Activated T-cell treated with anti-CD3 and anti-CD28 coated beads for 1 hour (primary cell): ENCODE results near the gene AGPAT1.
"Not testable (repeated sequence)": the region's sequence is repeated elsewhere in the genome, so short reads cannot be mapped to it uniquely, and the experiment has no call there.

Source experiments
- DNase-seq: peaks from one replicate; pipeline ENCODE4 v3.0.0-alpha.2; 2020; ENCODE audit warnings: low read depth

AGPAT1 gene

DNA sequence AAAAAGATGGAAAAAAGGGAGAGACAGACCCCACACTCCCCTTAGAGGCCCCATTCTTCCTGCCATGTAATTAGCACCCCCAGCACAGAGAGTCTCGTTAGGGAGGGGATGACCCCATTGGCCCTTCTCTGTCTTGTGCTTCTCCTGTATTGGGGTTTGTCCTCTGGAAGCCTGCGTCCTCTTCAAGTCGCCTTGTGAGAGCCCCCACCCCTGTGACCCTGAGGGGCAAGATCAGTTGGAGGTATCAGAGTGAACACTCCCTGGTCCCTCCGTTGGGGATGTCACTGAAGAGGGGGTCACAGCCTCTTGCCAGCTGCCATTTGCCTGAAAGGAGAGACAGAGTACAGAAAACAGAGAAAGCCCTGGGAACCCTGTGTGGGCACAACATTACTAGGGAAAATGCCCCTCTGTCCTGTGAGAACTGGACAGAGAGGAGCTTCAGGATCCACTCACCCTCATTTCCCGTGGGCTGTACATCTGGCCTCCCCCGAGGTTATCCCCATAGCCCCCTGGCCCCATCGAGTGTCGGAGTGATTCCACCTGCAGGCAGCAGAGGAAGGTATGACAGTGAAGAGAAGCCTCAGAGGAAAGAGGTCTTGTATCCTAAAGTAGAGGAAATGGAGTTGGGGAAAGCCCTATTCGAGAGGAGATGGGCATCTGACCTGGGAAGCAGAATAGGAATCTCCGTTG is 10.4 kb upstream of the AGPAT1 start:
- DNase-seq = not testable (repeated sequence)

DNA sequence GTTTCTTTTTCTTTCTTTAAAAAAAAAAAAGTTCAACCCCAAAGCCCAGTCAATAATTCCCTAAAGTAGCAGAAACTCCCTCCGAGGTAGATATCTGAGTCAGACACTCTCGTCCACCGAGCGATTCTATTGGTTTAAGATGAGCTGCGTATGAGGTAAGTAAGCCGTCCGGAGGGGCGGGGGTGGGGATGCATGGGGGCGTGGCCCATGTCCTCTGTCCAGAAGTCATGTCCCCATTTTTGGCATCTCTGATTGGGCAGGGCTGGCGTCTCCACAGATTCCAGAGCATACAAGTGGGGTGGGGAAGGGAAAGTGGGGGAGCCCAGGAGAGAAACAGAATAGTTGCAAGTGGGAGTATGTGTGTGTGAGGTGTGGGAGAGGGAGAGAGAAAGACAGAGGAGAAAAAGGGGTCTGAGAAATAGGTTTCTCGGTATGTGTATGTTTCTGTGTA is 9.8 kb upstream of the AGPAT1 start:
- not testable (repeated sequence) for DNase-seq

DNA sequence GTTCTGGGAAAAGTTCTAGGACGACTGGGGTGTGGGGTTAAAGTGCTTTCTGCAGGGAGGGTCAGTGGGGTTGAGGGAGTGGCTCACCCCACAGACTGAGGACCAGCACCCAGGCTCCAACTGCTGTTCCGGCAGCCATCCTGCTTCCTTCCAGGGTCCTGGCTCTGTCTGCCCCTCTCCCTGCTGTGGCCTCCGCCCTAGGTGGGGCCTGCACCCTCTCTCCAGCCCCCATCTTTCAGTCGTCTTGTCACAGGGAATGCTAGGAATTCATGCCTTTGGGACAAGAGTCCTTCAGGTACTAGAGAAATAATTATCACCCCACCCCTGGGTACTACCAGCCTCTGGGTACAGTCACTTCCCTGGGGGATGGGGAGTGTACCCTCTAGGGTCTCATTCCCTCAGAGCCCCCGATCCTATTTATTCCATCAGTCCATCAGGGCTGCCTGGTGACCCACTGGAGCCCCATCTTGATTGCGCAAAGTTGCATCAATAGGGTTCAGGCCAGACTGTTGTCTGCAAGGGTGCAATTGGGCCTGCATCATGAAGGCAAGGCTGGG is 8.3 kb upstream of the AGPAT1 start, which contains the start of gene AGER:
Gene AGER, minus strand, starts transcription at position 170 of the 557 bp plus-strand sequence. Its CDS starts 31 bp downstream, at position 139.
- DNase-seq = no peak

DNA sequence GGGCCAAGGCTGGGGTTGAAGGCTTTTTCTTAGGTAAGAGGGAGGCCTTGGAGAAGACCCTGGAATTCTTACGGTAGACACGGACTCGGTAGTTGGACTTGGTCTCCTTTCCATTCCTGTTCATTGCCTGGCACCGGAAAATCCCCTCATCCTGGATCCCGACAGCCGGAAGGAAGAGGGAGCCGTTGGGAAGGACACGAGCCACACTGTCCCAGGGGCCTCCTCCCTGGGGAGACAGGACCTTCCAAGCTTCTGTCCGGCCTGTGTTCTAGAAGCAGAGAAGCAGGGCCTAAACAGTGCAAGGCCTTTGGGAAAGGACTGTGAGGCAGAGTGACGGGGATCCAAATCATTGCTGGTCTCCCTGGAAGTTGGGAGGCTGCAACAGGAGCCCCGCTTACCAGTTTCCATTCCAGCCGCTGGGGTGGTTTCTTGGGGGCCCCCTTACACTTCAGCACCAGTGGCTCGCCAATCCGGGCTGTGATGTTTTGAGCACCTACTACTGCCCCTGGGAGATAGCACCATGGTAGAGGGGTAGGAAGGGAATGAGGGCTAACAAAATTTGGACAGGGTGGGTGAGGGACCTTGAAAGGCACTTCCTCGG is 7.7 kb upstream of the AGPAT1 start:
- DNase-seq = no peak

DNA sequence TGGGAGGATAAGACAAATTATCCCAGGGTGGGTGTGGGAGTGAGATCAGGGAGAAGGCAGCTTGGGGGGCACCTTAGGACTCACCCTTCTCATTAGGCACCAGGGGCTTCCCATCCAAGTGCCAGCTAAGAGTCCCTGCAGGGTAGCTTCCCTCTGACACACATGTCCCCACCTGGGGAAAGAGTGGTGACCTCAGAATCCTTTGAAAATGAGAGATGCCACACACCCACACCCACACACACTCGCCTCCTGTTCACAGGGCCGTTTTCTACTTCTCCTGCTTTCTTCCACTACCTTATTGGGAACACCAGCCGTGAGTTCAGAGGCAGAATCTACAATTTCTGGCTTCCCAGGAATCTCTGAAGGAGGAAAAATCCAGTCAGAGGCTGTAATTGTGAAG is 7.1 kb upstream of the AGPAT1 start:
- no peak for DNase-seq

DNA sequence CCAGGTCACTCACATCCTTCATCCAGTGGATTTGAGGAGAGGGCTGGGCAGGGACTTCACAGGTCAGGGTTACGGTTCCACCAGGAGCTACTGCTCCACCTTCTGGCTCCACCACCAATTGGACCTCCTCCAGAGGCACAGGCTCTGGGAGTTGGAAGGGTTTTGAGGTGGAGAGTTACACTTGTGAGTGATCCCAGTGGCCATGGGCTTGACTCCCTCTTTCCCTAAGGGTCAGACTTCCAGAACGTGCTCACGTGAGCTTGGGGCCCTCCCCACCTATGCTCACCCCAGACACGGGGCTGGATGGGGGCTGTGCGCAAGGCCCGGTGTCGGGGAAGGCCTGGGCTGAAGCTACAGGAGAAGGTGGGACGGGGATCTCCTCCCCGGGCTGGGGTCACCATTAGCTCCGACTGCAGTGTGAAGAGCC is 6.7 kb upstream of the AGPAT1 start:
- DNase-seq = no peak

DNA sequence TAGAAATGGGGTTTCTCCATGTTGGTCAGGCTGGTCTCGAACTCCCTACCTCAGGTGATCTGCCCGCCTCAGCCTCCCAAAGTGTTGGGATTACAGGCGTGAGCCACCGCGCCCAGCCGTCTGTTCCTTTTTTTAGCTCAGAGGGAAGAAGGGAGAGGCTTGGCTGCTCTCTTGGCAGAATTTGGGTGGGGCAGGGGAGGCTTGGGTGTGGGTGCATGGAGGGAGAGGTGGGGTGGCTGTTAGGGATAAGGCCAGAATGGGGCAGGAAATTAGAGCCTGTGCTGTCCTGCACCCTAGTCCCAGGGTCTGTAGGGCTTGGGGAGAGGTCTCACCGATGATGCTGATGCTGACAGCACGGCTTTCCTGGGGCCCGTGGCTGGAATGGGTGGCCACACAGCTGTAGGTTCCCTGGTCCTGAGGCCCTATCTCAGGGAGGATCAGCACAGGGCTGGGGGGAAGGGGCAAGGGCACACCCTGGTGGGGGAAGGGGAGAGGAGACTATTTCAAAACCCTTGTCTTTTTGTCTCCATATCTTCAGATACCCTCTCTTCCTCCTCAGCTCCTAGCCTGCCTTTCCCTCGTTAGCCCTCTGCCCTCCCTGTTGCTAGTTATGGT is 6.1 kb upstream of the AGPAT1 start:
- DNase-seq = no peak

DNA sequence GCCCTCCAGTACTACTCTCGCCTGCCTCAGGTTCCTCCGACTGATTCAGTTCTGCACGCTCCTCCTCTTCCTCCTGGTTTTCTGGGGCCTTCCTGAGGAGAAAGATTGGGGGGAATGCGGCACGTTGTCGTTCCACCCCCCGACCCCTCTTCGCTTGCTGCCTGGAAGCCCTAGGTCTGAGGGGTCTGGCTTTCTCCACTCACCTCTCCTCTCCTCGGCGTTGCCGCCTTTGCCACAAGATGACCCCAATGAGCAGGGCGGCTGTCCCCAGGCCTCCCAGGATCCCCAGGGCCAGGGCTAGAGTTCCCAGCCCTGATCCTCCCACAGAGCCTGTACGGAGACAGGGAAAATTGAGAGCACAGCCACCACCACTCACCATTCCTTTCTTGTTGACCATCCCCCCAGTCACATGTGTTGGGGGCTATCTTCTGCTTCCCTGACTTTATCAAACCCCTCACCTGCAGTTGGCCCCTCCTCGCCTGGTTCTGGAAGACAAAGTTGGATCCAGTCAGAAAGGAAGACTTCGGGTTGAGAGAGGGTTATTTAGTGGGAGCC is 5.3 kb upstream of the AGPAT1 start:
- DNase-seq = no peak

DNA sequence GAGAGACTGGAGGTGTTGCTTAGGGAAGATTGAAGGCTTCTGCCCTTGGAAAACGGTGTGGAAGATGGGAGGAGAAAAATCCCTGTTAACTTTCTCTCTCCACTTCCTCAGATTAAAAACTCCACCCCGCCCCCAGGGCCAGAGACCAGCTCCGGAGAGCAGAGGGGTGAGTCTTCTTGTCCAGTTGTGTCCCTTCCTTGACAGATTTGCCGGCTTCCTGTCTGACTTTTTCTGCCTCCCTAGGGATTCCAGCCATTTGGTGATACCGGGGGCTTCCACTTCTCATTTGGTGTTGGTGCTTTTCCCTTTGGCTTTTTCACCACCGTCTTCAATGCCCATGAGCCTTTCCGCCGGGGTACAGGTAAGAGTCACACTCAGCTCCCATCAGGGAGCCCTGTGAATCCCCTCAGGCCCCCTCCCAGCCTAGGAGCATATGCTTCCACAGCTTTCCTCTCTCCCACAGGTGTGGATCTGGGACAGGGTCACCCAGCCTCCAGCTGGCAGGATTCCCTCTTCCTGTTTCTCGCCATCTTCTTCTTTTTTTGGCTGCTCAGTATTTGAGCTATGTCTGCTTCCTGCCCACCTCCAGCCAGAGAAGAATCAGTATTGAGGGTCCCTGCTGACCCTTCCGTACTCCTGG is 4.0 kb upstream of the AGPAT1 start:
- no peak for DNase-seq

DNA sequence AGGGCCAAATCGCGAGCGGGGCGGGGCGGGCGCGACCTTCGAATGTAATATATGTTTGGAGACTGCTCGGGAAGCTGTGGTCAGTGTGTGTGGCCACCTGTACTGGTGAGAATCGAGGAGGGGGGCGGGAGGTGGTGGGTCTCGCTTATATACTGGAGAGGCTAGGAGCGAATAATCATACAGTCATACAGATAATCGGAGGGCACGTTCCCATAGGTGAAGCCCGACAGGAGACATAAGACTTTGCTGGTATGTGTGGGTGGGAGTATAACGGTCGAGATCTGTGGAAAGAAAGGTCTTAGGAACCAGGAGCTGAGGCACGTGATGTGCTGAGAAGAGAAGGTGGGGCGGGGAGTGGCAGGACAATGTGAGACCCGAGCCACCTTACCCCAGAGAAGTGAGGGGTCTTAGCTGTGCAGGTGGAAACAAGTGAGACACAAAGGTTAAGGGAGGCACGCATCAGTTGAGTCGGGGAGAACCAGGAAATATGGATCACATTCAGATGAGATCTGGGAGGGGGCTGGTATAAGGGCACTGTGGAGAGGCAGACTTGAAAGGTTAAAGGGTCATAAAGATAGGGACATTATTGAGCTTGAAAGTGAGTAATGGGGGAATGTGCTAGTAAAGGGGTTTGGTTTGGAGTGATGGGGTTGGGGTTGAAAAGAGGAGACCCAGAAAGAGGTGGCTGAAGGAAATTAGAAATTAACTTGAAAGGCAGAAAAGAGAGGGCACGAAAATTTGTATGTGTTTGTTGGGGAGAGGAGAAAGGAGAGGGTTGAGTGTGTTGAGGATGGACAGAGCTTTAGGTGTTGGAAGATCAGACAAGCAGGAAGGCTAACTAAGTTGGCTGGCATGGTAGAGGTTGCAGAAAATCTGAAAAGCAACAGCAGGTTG is 2.9 kb upstream of the AGPAT1 start:
- no peak for DNase-seq

DNA sequence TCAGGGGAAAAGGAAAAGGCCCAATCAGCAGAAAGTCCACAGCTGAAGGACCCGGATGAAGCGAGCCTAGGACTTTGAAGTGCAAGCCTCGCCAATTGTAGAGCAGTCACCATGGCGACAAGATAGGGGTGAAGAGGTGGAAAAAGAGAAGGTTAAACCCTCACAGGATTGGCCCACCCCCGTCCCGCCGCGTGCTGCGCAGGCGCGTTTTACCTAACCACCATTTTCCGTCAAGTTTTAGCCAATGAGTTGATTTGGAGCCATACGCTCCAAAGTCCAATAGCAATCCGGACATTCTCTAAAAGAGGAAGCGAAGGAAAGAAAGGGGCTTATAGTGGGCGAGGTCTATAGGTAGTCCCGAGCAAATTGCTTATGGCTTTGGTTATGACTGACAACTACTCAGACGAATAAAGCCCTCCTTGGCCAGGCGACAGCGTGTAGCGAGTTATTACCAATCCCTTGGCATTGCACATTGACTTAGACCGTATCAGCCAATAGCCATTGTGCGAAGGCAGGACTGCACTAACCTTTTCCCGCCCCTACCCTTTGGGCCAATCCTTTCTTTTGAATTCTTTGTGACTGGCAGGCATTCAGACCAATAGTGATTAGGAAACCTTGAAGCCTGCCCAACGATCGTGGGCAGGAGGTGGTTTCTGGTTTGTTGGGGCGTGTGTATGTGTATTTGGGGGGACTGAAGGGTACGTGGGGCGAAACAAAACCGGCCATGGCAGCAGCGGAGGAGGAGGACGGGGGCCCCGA is 2.1 kb upstream of the AGPAT1 start, which contains the start of gene RNF5:
Gene RNF5, plus strand, starts transcription at position 618 of the 759 bp plus-strand sequence. Its CDS starts 107 bp downstream, at position 725.
- peak; percentile 87 for DNase-seq

DNA sequence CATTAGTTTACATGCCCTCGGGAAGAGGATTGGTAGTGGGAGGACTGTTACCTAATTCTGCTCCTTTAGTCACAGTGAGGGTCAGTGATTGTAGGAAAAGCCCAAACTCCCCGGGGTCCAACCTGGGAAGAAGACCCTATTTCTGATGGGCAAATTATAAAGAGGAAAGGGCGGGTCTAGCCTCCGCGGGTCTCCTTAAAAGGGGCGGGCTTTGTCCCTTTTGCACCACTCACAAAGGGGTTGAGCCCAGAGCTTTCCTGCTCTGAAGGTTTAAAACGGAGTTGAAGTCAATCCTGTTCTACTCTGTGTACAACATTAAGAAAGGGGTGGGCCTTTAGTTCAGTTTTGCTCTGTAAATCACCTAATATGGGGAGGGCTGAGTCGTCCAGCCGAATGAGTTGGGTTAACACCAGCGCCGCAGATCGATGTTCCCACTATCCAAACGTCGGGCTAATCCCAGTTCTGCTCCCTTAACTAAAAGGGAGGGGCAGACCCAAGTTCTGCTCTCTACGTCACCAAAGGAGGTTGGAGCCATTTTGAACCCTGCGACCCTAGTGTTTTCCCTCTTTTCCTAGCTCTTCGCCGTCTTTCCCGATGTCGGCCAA is 1.4 kb upstream of the AGPAT1 start:
- DNase-seq = no peak

DNA sequence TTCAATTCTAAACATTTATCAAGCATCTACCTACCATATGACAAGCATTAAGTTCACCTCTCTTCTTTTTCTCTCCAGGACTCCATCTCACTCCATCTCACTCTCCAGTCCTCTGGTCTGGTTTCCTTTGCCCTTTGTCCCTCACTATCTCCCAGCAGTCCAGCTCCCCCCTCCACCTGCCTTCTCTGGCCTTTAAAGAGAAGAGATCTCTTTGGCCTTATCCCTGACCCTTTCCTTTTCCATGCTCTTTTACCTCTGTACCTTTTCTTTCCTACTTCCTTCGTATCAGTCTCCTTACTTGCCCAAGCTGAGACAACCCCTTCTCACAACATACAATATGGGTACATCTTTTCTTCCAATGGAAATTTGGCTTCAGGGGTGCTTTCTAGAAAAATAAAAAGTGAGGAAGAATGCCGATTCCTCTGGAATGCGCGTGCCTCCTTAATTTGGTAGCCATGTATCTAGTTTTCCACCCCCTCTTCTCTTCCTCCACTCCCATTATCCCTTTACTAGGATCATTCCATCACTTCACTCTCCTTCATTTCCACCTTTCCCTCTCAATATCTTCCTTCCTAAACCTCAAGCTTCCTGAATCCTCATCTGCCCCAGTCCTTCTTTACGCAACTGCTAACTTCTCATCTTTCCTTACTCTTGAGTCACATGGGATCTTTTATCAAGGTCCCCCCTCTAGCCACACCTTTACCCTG is 745 bp upstream of the AGPAT1 start:
- no peak for DNase-seq

DNA sequence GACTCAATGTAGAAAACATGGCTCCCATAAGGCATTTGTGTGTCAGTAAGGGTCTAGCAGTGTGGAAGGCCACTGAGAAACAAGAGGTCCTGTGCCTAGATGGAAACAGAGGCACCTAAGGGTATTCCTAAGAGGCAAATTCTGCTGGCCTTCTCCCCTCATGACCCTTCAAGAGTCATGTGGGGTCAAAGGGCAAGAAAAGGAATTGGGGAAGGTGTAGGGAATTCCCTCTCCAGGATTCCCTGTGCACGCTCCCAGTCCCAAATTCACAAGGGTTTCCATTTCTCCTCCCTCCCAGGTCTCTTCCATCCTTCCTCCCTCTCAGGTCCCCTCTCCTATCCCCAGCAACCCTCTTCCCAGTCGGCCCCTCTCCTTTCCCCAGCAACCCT is 568 bp downstream of the AGPAT1 start:
- no peak for DNase-seq

DNA sequence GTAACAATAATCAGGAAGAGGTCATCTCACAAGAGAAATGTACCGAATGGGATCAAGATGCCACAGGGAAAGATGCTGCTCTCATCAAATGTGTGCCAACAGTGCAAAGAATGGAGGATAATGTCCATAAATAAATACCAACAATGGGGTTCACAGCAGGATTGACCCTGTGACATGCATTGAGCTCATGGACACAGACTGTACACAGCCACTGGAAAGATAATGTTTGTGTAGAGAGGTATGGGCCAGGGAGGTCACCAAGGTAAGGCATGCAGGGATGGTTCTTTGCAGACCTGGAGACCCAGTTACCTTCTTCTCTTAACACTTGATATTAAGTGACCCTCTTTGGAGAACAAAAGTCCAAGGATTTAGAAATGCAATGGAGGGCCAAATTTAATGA is 1.5 kb downstream of the AGPAT1 start:
- no peak for DNase-seq

DNA sequence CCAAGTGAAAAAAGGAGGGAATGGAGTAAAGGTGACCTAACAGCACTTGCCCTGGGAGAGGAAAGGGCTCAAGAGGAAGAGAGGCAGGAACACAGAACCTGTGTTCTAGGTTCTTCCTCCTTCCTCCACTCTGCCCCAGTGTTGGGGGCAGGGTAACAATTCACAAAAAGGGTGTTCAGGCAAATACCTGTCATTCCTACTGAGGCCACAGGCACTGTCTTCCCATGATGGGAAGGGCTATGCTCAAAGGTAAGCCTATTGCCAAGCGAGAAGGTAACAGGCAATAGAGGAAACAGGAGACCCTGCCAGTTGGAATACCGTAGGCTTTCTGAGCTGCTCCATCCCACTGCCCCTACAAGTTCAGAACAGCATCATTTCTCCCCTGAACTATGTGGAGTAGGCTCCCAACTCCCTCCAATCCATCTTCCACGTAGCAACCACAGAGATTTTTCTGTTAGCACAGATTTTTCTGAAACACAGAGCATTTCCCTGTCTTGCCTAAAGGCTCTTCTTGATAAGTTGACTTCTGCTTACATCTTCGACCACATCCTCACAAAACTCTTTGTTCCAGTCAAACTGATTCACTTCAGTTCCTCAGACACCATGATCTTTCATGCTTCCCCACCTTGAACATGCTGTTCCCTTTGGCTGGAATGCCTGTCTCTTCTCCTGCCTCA is 2.7 kb downstream of the AGPAT1 start:
- DNase-seq = no peak

DNA sequence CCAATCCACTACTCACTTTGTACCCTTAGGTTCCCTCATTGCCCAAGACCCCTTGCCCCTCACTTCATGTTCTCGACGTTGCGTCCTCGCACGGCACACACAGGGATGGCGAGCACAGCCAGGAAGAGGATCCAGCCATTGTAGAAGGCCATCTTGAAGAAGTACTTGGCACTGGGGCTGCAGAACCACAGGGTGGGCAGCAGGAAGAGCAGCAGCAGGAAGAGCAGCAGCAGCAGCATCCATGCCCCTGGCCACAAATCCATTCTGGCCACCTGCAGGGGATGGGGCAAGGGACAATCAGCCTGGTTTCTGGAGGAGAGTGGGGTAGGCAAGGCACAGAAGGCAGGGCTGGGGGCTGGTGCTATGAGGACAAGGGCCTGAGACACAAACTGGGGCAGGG is 4.7 kb downstream of the AGPAT1 start:
- DNase-seq = no peak

DNA sequence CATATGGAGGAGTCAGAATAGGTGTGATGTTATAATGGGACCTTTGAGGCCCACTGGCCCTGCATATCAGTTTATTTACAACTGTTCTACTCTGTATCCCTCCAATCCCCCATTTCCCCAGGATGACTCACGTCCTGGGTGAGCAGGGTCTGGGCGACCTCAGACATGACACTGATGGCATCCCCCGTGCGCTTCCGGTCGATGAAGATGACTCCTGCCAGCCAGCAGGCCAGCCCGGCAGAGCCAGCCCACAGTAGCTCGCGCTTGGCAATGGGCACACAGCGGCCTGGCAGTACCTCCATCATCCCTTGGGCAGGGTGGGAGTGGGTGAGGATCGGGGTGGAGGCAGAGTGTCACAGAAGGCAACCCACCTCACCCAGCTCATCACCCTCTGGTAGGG is 5.6 kb downstream of the AGPAT1 start:
- DNase-seq = no peak
